NCI-H2227 treated with DMSO at 0.1 percent for 48 hours (cell line): ENCODE results near the gene UHRF1.
"Not testable (repeated sequence)": the region's sequence is repeated elsewhere in the genome, so short reads cannot be mapped to it uniquely, and the experiment has no call there.

Experiments used
- DNase-seq: peaks from one replicate; lab custom pipeline; 2025; lab: John Stamatoyannopoulos, UW

UHRF1 gene

DNA sequence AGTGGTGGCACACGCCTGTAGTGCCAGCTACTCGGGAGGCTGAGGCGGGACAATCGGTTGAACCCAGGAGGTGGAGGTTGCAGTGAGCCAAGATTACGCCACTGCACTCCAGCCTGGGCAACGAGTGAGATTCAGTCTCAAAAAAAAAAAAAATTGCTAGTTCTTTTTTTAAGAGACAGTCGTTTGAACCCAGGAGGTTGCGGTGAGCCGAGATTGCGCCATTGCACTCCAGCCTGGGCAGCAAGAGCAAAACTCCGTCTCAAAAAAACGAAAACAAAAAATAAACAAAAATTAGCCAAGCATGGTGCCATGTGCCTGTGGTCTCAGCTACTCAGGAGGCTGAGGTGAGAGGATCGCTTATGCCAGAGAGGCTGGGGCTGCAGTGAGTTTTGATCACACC, 8.4 kb upstream of the UHRF1 start:
- not testable (repeated sequence) for DNase-seq

DNA sequence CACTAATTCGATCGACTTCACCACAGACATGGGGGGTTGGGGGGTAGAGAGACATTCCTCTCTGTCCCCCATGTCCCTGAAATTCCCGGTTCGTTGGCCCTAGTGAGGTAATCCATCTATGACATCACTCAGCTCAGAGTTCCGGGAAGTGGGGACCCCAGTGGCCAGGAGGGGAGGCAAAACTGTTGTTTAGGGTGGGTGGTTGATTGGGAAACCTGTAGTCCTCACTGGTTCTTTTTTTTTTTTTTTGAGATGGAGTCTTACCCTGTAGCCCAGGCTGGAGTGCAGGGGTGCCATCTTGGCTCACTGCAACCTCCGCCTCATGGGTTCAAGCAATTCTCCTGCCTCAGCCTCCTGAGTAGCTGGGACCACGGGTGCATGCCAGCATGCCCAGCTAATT, 6.5 kb upstream of the UHRF1 start, which contains the start of gene ARRDC5:
Gene ARRDC5 (minus strand): TSS at position 101 of the 400 bp plus-strand sequence. CDS start 71 bp downstream, at position 30.
- DNase-seq = no peak

- DNase-seq = no peak
These were observed 4.8 kb upstream of the UHRF1 start for GRCh38 chr19:4904481-4904880.

DNA sequence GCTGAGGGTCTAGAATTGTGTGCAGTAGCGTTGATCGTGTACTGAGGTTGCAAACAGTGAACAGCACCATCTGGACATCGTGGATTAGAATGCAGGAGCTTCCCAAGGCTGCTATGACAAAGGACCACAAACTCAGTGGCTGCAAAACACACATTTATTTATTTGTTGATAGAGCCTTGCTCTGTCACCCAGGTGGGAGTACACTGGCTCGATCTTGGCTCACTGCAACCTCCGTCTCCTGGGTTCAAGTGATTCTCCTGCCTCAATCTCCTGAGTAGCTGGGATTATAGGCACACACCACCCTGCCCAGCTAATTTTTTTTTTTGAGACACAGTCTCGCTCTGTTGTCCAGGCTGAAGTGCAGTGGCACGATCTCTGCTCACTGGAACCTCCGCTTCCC, 2.3 kb upstream of the UHRF1 start:
- DNase-seq = no peak

GRCh38 chr19:4908360-4908759, 941 bp upstream of the UHRF1 start:
- no peak for DNase-seq

DNA sequence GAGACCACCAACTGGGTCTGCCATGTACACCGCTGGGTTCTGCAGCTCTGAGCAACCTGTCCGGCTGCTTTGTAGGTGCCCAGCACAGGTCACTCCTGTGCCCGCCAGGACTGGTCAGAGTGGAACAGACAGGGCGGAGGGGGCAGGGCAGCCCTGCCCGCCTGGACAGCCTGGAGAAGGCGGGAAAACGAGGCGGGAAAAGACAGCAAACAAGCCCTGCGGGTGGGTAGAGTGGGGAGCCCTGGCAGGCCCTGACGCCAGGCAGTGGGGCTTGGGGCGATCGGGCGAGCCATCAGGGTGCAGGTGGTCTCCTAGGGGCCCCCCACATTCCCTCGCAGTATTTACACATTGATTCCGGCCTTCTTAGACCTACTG, 533 bp upstream of the UHRF1 start:
- no peak for DNase-seq

- peak; percentile 87 for DNase-seq
These were observed 744 bp downstream of the UHRF1 start for GRCh38 chr19:4909897-4910593.

GRCh38 chr19:4910594-4911281, 1.4 kb downstream of the UHRF1 start:
- DNase-seq = no peak

DNA sequence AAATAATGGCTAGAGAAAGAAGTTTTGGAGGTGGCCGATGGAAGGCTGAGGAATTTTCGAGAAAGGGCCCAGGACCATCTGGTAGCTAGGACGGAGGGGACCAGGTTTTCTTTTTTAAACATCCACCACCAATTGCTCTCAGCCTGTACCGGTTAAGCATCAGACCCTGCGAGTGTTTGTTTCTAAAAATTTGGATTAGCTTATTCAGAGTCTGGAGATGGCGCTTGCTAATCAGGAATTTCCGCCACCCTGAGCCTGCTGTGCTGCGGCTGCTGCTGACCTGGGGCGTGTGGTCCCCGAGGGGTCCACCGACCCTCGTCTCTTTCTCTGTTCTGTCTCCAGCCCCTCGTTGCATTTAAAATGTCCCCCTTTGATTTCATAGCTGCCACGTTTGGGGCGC, 2.0 kb downstream of the UHRF1 start:
- no peak for DNase-seq

GRCh38 chr19:4911786-4912672, 2.7 kb downstream of the UHRF1 start:
- peak; percentile 32 for DNase-seq

DNA sequence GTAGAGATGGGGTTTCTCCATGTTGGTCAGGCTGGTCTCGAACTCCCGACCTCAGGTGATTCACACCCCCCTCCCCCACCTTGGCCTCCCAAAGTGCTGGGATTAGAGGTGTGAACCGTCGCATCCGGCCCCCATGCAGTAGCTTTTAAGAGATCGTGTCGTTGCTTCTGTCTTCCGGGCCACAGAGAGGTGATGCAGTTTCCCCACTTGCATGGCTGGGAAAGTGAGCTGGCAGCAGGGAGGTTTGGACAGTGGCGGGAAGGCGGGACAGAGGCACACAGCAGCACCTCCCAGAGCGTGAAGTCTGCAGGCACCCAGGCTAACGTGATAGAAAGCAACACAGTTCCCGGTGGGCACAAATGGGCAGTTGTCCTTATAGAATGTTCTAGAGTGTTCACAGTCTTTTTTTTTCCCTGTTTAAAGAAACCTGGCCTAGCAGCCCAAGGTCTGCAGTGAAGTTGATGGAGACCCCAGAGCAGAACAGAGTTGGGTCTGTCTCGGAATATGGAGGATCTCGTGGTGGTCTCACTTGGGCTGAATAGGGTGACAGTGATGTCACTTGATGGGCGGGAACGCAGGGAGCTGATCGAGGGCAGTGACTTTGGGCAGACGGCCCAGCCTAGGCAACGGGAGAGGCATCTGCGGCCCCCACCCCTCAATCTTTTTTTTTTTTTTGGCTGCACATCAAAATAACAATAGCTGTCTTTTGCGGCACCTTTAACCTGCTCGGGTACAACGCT, 4.9 kb downstream of the UHRF1 start:
- no peak for DNase-seq

GRCh38 chr19:4914736-4915501, 5.6 kb downstream of the UHRF1 start:
- no peak for DNase-seq

DNA sequence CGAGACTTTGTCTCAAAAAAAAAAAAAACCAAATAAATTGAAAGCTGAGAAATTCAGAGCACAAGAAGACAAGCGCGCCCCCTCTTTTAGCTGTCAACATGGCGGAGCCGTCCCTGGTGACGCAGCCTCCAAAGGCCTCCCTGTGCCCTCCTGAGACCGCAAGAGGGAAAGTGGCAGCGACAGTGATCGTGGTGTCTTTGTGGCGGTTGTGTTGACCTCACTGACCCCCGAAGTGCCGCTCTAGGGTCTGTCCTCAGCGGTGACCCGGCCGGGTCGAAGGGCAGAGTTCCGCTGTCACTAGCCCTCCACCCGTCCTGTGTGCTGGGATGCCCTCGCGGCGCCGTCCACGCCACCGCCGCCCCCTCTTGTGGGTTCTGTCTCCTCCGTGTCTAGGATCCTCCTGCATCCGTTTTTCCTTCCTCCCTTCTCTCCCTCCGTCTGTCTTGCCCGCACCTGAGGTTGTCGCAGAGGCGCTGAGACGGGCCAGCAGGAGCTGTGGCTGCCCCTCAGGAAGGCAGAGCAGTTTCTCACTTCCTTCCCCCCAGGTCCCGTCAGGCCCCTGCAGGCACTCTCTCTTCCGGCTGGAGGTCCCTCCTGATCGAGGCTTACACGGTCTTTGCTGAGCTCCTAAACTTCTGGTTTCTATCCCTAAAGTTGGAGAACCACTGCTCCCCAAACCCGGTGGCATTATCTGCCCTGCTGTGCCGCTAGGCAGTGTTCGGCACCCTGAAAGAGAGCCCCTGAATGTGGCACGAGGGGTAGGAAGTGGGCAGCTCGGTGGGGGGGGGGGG, 7.2 kb downstream of the UHRF1 start:
- no peak for DNase-seq

DNA sequence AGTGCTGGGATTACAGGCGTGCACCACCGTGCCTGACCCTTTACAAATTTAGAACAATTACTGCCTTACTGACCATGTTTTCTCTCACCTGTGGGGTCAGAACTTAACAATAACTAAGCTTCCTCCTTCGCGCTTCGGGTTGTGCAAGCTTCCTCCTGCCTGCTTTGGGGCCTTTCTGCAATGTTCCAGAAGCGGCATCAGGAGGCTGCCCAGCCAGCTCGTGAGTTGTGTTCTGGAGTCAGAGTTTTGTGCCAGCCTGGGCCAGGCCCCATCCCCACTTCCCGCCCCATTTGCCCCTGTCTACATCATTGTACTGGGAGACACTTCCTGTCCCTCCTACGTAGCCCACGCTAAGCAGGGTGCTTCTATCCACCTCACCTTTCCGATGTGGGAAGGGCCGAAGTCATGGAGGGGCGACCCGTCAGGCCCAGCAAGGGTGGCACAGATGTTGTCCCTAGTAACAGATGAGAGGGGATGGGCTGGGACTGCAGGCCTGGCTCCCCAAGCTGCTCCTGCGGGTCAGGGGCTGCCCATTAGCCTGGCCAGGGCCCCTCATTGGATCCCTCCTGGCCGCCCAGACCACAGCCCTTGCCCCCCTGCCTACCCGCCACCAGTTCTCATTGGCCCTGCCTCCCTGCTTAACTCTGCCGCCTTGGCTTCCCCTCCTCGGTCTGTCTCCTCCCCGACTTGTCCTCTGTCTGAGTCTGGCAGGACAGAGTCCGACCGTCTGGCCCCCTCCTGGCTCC, 13.4 kb downstream of the UHRF1 start:
- no peak for DNase-seq

DNA sequence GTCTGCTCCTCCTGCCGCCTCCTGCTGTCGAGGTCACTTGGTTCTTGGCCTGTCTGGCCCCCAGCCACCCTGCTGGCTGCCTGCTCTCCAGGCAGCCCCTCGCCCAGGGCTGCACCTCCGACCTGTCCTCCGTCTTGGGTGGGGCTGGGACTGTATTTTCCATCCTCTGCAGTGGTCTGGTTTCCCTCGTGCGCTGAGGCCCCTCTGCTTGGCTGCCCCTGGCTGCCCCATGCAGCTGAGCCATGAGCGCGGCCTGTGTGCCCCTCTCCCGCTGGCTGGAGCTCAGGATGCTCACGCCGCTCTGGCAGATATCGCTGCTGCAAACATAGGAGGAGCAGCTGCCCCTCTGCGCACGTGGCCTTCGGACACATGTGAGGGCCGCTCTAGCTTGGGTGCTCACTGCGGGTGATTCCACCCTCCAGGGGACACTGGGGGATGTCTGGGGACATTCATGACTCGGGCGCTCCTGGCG, 14.0 kb downstream of the UHRF1 start:
- DNase-seq = no peak

DNA sequence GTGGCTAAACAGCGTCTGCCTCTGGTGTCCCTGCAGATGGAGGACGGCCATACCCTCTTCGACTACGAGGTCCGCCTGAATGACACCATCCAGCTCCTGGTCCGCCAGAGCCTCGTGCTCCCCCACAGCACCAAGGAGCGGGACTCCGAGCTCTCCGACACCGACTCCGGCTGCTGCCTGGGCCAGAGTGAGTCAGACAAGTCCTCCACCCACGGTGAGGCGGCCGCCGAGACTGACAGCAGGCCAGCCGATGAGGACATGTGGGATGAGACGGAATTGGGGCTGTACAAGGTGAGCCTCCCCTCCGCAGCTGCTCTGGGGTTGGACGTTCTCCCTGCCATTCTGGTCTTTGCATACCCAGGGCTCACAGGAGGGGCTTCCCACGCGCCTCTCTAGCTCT, 19.9 kb downstream of the UHRF1 start:
- no peak for DNase-seq

- no peak for DNase-seq
These were observed 21.4 kb downstream of the UHRF1 start for GRCh38 chr19:4930664-4931063.

DNA sequence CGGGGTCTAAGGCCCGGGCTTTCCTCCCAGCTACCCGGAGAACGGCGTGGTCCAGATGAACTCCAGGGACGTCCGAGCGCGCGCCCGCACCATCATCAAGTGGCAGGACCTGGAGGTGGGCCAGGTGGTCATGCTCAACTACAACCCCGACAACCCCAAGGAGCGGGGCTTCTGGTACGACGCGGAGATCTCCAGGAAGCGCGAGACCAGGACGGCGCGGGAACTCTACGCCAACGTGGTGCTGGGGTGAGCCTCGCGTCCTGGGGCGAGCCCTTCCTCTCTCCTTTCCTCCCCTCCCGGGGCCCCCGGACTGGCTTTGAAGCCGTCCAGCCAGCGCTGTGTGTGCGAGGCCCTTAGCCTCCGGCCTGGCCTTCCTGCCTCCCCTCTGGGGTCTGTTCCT, 23.4 kb downstream of the UHRF1 start:
- DNase-seq = no peak

DNA sequence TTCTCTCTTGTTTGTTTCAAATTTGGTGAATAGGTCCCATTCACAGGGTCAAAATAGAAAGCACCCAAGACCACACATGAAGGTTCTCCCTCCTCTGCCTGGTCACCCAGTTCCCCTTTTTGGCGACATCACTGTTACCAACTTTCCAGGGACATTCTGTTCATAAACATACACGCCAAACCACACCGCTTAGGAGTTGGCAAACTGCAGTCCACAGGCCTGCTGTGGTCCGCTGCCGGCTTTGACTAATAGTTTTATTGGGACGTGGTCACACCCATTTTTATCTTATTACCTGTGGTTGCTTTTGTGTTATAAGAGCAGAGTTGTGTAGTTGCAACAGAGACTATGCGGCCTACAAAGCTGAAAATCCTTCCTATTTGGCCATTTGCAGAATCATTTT, 24.2 kb downstream of the UHRF1 start:
- DNase-seq = no peak

DNA sequence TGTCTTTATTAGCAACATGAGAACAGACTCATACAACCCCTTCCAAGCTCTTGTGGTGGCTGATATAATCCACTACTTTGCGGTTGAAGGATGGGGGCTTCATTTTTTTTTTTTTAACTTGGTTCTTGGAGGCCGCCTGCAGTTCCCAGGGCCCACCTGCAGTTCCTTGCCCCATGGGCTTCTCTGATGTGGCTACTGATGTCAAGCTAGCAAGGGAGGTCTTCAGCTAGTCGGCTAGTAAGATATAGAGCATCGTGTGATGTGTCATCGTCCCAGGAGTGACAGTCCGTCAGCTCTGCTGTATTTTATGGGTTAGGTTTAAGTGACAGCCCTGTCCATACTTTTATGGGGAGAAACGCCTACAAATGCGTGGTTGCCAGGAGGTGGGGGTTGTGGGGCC, 26.1 kb downstream of the UHRF1 start:
- no peak for DNase-seq
